ENCODE results near the gene DNAH8. TPM values are rescaled to one million over a fixed set of nuclear protein-coding genes. Genes with fewer than 3 reads are reported as not detected.
A peak's percentile ranks its signal among the peaks of the same experiment; 100 is the strongest.

DNAH8 gene
- total and polyA plus RNA-seq, 2 experiments from 2014 or later: 0.03 to 0.15 TPM

- Histone ChIP-seq H3K4me2 (no peak overlapping the region), H4K20me1 (ENCODE audit: insufficient read depth, poor library complexity, severe bottlenecking) (no peaks in the 10 kb centered on the region), H2AFZ (no peak overlapping the region), H3K36me3 (replicated peaks; ENCODE audit: insufficient read depth, low read depth) (no peaks in the 10 kb centered on the region), H3K9me3 (ENCODE audit: low read depth) (no peaks in the 10 kb centered on the region), H3K9me2 (replicated peaks; ENCODE audit: insufficient read depth) (no peaks in the 10 kb centered on the region), H3K27ac (no peak overlapping the region), H3K4me3 (no peak overlapping the region), H3K4me1 (ENCODE audit: insufficient read depth) (peaks cover 18% of the 10 kb centered on the region), H3K79me2 (no peaks in the 10 kb centered on the region), H3K27me3 (no peaks in the 10 kb centered on the region)
- DNase-seq (ENCODE audit: low spot score): no peak
- TF ChIP-seq EZH2phosphoT487 (IDR thresholded peaks at IDR 0.05; ENCODE audit: low read depth, severe bottlenecking, unreplicated experiment) (no peak), EZH2 (IDR thresholded peaks at IDR 0.05; ENCODE audit: borderline replicate concordance) (no peak), CTCF (IDR thresholded peaks at IDR 0.05; ENCODE audit: poor library complexity) (no peak)
Observed at GRCh38 chr6:38802497-38802896, 87.4 kb downstream of the DNAH8 start.

- DNase-seq (ENCODE audit: low spot score): no peak
- no peak overlapping the region for H2AFZ ChIP-seq
Observed at GRCh38 chr6:38803129-38803528, 88.0 kb downstream of the DNAH8 start.

GRCh38 chr6:38804358-38804757 lies 89.2 kb downstream of the DNAH8 start:
- Histone ChIP-seq H3K9me3 (ENCODE audit: low read depth) (no peaks in the 10 kb centered on the region), H3K79me2 (no peaks in the 10 kb centered on the region), H3K4me2 (no peak overlapping the region), H3K36me3 (replicated peaks; ENCODE audit: insufficient read depth, low read depth) (no peaks in the 10 kb centered on the region), H4K20me1 (ENCODE audit: insufficient read depth, poor library complexity, severe bottlenecking) (no peaks in the 10 kb centered on the region), H3K4me1 (ENCODE audit: insufficient read depth) (peaks cover 4% of the 10 kb centered on the region), H3K9me2 (replicated peaks; ENCODE audit: insufficient read depth) (no peaks in the 10 kb centered on the region), H3K27ac (no peak overlapping the region), H2AFZ (no peak overlapping the region), H3K4me3 (no peak overlapping the region), H3K27me3 (no peaks in the 10 kb centered on the region)
- WGBS (ENCODE audit: low lambda C conversion rate, missing lambda C conversion rate): 63% methylated on average over 4 of the region's 4 CpGs
- TF ChIP-seq EZH2 (IDR thresholded peaks at IDR 0.05; ENCODE audit: borderline replicate concordance): no peak
- TF ChIP-seq CTCF (IDR thresholded peaks at IDR 0.05; ENCODE audit: poor library complexity): no peak
- TF ChIP-seq EZH2phosphoT487 (IDR thresholded peaks at IDR 0.05; ENCODE audit: low read depth, severe bottlenecking, unreplicated experiment): no peak
- no peak for DNase-seq (ENCODE audit: low spot score)

More at GRCh38 chr6:38803129-38803528, 88.0 kb downstream of the DNAH8 start:
- Histone ChIP-seq H3K9me3 (ENCODE audit: low read depth) (no peaks in the 10 kb centered on the region), H4K20me1 (ENCODE audit: insufficient read depth, poor library complexity, severe bottlenecking) (no peaks in the 10 kb centered on the region), H3K27me3 (no peaks in the 10 kb centered on the region), H3K4me3 (no peak overlapping the region), H3K27ac (no peak overlapping the region), H3K79me2 (no peaks in the 10 kb centered on the region), H3K9me2 (replicated peaks; ENCODE audit: insufficient read depth) (no peaks in the 10 kb centered on the region), H3K4me1 (ENCODE audit: insufficient read depth) (peaks cover 12% of the 10 kb centered on the region), H3K4me2 (no peak overlapping the region), H3K36me3 (replicated peaks; ENCODE audit: insufficient read depth, low read depth) (no peaks in the 10 kb centered on the region)
- WGBS (ENCODE audit: low lambda C conversion rate, missing lambda C conversion rate): 54% methylated on average over 3 of the region's 3 CpGs
- TF ChIP-seq CTCF (IDR thresholded peaks at IDR 0.05; ENCODE audit: poor library complexity) (no peak), EZH2phosphoT487 (IDR thresholded peaks at IDR 0.05; ENCODE audit: low read depth, severe bottlenecking, unreplicated experiment) (no peak)

- Histone ChIP-seq H3K9me2 (replicated peaks; ENCODE audit: insufficient read depth) (no peaks in the 10 kb centered on the region), H3K79me2 (no peaks in the 10 kb centered on the region), H3K4me3 (no peak overlapping the region), H3K27ac (no peak overlapping the region), H3K4me2 (no peak overlapping the region), H3K4me1 (ENCODE audit: insufficient read depth) (peaks cover 4% of the 10 kb centered on the region), H2AFZ (no peak overlapping the region), H3K27me3 (no peaks in the 10 kb centered on the region), H3K36me3 (replicated peaks; ENCODE audit: insufficient read depth, low read depth) (no peaks in the 10 kb centered on the region), H4K20me1 (ENCODE audit: insufficient read depth, poor library complexity, severe bottlenecking) (no peaks in the 10 kb centered on the region), H3K9me3 (ENCODE audit: low read depth) (no peaks in the 10 kb centered on the region)
- WGBS (ENCODE audit: low lambda C conversion rate, missing lambda C conversion rate): 91% methylated on average over 4 of the region's 4 CpGs
- TF ChIP-seq EZH2phosphoT487 (IDR thresholded peaks at IDR 0.05; ENCODE audit: low read depth, severe bottlenecking, unreplicated experiment) (no peak), CTCF (IDR thresholded peaks at IDR 0.05; ENCODE audit: poor library complexity) (peak; percentile 11)
- no peak for DNase-seq (ENCODE audit: low spot score)
Observed at GRCh38 chr6:38805127-38805655, 90.1 kb downstream of the DNAH8 start.
